RWPE1 (cell line): Measurements from ENCODE around the gene TTBK1.
A peak's percentile ranks its signal among the peaks of the same experiment; 100 is the strongest.

Experiments used
- CTCF ChIA-PET: fragments of 350-600 bp; sonication (Branson Sonifier 250); formaldehyde crosslinking; extraction: SDS; loops from one replicate; lab custom pipeline; 2021; lab: Yijun Ruan, JAX
- POLR2A ChIA-PET: fragments of 400-600 bp; formaldehyde crosslinking; extraction: SDS; loops from one replicate; lab custom pipeline; 2020; ENCODE audit warnings: antibody characterized with exemption; ENCODE audit not compliant: low non-redundant PET; lab: Yijun Ruan, JAX
- DNase-seq: peaks from one replicate; pipeline ENCODE4 v3.0.0; 2012; ENCODE audit warnings: low spot score
- H3K27ac ChIP-seq: fragments of 450-650 bp; 2 replicates; pipeline ENCODE4 v1.5.1; 2017
- CTCF ChIP-seq: fragments of 450-650 bp; conservative IDR thresholded peaks from 2 replicates; pipeline ENCODE4 v1.5.1; 2017; ENCODE audit warnings: low read depth, mild to moderate bottlenecking

The TTBK1 gene

GRCh38 chr6:43213431-43213830 lies 29.9 kb upstream of the TTBK1 start:
- no peak for DNase-seq
- H3K27ac ChIP-seq: no peak overlapping the region
- TF ChIP-seq CTCF: no peak
- ChIA-PET POLR2A (no interaction called here), CTCF (interaction anchor here (1.4 kb wide), 1 partner anchor 16 kb away, joined by 4 read pairs; no protein-coding TSS in a partner anchor)

- no peak for DNase-seq
- POLR2A ChIA-PET: no interaction called here
- TF ChIP-seq CTCF: no peak
- no peak overlapping the region for H3K27ac ChIP-seq
- CTCF ChIA-PET: no interaction called here
Observed at GRCh38 chr6:43215066-43215465, 28.2 kb upstream of the TTBK1 start.

- TF ChIP-seq CTCF: no peak
- ChIA-PET CTCF (interaction anchor here (0.6 to 0.7 kb wide), 2 partner anchors 13 to 186 kb away, joined by 3 read pairs; partner anchors contain the start of gene DNPH1), POLR2A (no interaction called here)
- no peak for DNase-seq
- no peak overlapping the region for H3K27ac ChIP-seq
Observed at GRCh38 chr6:43216200-43216599, 27.1 kb upstream of the TTBK1 start.

- TF ChIP-seq CTCF: no peak
- CTCF ChIA-PET: interaction anchor here (0.7 kb wide), 1 partner anchor 451 kb away, joined by 4 read pairs; no protein-coding TSS in a partner anchor
- H3K27ac ChIP-seq: no peak overlapping the region
- POLR2A ChIA-PET: no interaction called here
- DNase-seq: no peak
Observed at GRCh38 chr6:43217351-43217750, 25.9 kb upstream of the TTBK1 start.

GRCh38 chr6:43219119-43219518 lies 24.2 kb upstream of the TTBK1 start:
- CTCF ChIA-PET: no interaction called here
- TF ChIP-seq CTCF: no peak
- POLR2A ChIA-PET: no interaction called here
- peak overlapping the region; percentile 5; the same call in 1 of the 2 replicates for H3K27ac ChIP-seq
- no peak for DNase-seq

- ChIA-PET POLR2A (interaction anchor here (0.7 kb wide), 1 partner anchor 56 kb away, joined by 8 read pairs; no protein-coding TSS in a partner anchor), CTCF (interaction anchor here (0.6 to 1.7 kb wide), 2 partner anchors 10 to 67 kb away, joined by 3 to 6 read pairs; no protein-coding TSS in a partner anchor)
Observed at GRCh38 chr6:43219814-43220213, 23.5 kb upstream of the TTBK1 start.

More at GRCh38 chr6:43219814-43220213, 23.5 kb upstream of the TTBK1 start:
- no peak for TF ChIP-seq CTCF
- no peak for DNase-seq
- peak overlapping the region; percentile 5; the same call in 1 of the 2 replicates for H3K27ac ChIP-seq
